SKM-1 (cell line): ENCODE data around the gene QRSL1.
"Not testable (repeated sequence)": the region's sequence is repeated elsewhere in the genome, so short reads cannot be mapped to it uniquely, and the experiment has no call there.

Experiments used
- DNase-seq: peaks from one replicate; lab custom pipeline; 2025; ENCODE audit not compliant: unreplicated experiment; lab: John Stamatoyannopoulos, UW

QRSL1 gene

DNA sequence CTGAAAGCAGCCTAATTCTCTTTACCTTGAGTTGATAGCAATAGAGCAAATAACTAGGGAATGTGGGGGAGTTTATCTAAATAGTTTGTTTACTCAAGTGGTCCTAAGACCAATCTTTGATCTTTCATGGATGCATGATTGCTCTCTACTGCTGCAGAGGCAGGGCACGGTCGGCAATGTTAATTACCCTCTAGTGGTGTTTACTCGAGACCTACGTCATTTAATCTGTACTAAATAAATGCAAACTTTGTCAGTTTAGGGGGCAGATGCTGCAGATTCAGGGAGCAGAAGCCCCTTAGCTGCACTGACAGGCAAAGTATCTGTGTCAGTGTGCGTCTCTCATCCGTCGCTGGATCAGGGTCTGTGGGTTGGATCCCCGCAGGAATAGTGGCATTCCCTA lies 7.0 kb upstream of the QRSL1 start:
- DNase-seq: no peak

- DNase-seq: no peak
These were observed 6.3 kb upstream of the QRSL1 start for GRCh38 chr6:106623039-106623438.

GRCh38 chr6:106626485-106626884 lies 2.9 kb upstream of the QRSL1 start:
- no peak for DNase-seq

DNA sequence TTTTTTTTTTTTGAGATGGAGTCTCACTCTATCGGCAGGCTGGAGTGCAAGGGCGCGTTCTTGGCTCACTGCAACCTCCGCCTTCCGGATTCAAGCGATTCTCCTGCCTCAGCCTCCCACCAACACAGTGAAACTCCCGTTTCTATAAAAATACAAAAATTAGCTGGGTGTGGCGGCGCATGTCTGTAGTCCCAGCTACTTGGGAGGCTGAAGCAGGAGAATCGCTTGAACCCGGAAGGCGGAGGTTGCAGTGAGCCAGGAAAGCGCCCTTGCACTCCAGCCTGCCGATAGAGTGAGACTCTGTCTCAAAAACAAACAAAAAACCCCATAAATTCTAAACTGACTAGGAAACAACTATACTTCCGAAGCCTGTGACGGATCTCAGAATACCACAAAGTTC lies 1.6 kb upstream of the QRSL1 start:
- DNase-seq: not testable (repeated sequence)

GRCh38 chr6:106628658-106629102 lies 698 bp upstream of the QRSL1 start:
- DNase-seq: no peak

DNA sequence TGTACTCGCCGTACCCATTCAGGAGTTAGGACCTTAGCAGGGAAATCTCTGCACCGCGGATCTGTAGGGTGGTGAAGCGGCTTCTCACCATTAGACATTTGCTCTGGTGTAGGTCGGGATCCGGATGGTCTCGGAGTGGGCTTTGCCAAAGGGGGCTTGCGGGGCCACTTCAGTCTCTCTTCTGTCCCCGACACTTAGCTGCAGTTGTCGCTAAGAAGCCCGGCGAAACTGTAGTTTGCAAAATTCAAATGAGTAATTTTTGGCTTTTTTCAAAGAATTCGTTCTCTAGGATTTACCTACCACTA lies 433 bp downstream of the QRSL1 start:
- DNase-seq: no peak

GRCh38 chr6:106630366-106630765 lies 988 bp downstream of the QRSL1 start:
- no peak for DNase-seq

- DNase-seq: no peak
These were observed 2.0 kb downstream of the QRSL1 start for GRCh38 chr6:106631346-106631745.

DNA sequence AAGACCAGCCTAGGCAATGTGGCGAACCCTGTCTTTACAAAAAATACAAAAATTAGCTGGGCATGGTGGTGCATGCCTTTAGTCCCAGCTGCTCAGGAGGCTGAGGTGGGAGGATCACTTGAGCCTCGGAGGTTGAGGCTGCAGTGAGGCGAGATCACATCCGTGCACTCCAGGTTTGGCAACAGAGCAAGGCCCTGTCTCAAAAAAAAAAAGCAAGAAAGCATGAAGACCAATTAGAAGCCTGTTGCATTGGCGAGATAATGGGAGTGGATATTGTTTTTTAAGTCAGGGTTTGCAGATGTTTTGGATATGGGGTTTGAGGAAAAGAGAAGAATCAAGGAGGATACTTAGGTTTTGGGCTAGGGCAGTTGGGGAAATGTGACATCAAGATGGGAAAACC lies 5.2 kb downstream of the QRSL1 start:
- no peak for DNase-seq

GRCh38 chr6:106637051-106637716 lies 7.8 kb downstream of the QRSL1 start:
- DNase-seq: no peak

- no peak for DNase-seq
These were observed 8.5 kb downstream of the QRSL1 start for GRCh38 chr6:106637717-106638341.

DNA sequence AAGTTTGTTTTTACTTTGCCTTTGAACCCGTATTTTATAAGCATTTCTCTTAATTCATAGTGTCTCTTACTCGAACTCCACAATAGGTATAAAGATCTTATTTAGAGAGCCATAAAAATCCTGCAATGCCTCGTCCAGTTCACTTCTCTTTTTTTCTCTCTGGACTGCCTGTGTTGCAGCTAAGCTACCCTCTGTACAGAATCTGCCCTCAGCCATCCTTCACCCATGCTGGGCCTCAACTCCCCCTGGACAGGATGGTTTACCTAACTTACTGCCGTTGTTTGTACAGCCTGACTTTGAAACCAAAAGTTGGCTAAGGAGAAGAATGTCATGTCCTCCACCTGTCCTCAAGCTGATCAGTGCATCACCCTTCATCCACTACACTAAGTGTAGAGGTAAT lies 10.4 kb downstream of the QRSL1 start:
- DNase-seq: no peak

GRCh38 chr6:106642476-106642875 lies 13.1 kb downstream of the QRSL1 start:
- no peak for DNase-seq

- DNase-seq: no peak
These were observed 13.7 kb downstream of the QRSL1 start for GRCh38 chr6:106643061-106643460.

DNA sequence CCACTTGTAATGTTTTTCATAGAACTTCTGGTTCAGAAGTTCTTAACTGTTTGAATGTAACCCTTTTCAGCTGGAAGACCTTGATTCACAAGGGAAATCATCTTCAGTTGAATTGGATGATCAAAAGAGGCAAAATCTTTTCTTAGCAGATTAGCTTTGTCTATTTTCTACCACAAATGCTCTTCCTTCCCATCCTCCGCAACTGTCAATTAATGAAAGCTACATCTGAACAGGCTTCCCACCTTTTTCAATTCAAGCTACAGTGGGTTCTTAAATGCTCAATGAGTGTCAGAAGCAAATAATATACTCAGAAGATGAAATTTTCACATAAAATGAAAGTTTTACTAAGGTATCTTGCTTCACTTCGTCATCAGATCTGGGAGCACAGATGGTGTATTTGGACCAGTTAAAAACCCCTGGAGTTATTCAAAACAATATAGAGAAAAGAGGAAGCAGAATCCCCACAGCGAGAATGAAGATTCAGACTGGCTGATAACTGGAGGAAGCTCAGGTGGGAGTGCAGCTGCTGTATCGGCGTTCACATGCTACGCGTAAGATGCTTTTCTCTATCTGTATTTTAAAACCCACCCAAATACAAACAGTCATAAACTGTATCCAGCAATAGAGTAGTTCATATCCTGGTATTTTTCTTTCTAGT lies 19.4 kb downstream of the QRSL1 start:
- DNase-seq: no peak

GRCh38 chr6:106658469-106658868 lies 29.1 kb downstream of the QRSL1 start:
- no peak for DNase-seq

DNA sequence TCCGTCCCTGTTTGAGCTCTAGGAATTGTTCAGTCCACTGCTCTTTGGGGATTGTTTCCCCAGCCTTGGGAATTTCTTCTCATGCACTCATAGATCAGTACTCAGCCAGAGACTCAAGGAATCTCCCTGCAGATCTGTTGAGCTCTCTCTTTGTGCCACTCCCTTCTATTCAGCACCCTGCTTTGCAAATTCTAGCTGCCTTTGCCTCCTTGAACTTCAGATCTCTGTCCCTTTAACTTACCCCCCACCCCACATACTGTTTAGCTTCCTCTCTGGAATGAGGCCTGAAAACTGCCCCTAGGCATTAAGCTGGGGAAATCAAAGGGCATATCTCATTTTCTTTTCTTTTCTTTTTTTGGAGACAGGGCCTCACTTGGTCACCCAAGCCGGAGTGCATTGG lies 30.5 kb downstream of the QRSL1 start:
- no peak for DNase-seq

GRCh38 chr6:106662458-106662857 lies 33.1 kb downstream of the QRSL1 start:
- no peak for DNase-seq

DNA sequence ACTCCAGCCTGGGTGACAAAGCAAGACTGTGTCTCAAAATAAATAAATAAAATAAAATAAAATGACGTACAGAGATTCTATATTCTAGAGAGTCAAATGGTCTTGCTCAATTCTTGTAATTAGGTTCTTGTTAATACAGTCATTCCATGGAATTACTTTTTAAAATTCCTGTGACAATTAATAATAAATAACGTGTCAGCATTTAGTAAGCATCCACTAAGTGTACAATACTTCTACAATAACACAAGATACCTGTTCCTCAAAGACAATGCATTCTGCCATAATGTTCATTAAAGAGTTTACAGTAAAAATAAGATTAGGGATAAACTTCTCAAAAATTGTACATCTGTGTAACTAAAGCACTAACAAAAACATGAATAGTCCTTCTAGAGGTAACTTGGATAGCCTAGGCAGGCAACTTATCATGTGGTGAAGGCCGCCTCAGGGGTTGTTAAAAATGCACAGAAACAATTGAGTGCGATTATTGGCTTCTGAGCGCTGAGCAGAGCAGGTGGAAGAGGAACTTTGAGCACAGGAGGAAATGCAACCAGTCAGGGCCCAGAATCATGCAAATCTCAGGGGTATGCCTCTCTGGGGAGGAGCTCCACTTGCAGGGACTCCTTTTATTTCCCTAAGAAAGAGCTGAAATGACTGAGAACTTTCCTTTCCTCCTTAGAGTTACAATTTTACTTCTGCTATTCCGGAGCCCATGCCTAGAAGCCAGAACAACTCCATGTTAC lies 37.1 kb downstream of the QRSL1 start:
- DNase-seq: no peak

GRCh38 chr6:106667022-106667402 lies 37.6 kb downstream of the QRSL1 start:
- no peak for DNase-seq

DNA sequence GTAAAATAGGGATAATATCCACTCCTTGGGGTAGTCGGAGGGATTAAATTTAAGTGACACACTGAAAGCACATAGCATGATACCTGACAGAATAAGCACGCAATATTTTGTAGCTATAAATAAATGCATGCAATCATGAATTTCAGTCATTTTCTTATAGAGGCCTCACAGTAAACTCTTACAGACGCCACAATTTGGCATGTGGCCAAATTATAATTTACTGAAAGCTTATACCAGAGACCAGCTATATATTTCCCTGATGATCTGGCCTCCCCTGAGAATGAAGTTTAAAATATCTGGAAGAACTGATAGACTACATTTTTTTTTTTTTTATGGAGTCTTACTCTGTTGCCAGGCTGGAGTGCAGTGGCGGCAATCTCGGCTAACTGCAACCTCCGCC lies 40.9 kb downstream of the QRSL1 start:
- no peak for DNase-seq

DNA sequence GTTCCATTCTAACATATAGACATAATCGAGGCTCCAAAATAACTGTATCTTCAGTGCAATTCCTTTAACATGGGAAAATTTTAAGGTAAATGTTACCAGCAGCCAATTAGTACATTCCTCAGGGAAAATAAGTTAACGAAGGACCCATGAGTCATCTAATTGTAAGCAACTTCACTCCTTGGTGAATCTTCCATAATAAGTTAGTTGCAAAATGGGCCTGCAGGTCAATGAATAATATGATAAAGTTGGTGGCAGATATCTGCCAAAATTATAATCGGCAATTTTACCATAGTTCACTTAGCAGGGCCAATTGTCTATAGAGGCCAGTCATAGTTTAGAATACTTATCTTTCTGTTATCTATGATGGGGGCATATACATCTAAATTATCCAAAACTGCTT lies 42.3 kb downstream of the QRSL1 start:
- DNase-seq: no peak
